Glomerular endothelial cell (primary cell): ENCODE measurements around the gene TTLL10. TPM values are rescaled to one million over a fixed set of nuclear protein-coding genes. Genes with fewer than 3 reads are reported as not detected.

ENCODE experiments used
- DNase-seq: peaks from one replicate; pipeline ENCODE4 v3.0.0-alpha.2; 2011; ENCODE audit warnings: low read depth, low spot score; ENCODE audit errors: extremely low read depth
- total RNA-seq: library from RNA; depleted of rRNA; stranded (reverse); fragments of >200 nt; gene quantifications from 2 replicates; pipeline ENCODE4 v1.2.3, GENCODE V29; 2015

Gene TTLL10
- total RNA-seq, 1 donor from 2014 or later = not detected

- no peak for DNase-seq
Measured at GRCh38 chr1:1243807-1244191, 70.1 kb downstream of the TTLL10 start.

- DNase-seq = no peak
Measured at GRCh38 chr1:1244192-1244811, 70.6 kb downstream of the TTLL10 start.

- DNase-seq = no peak
Measured at GRCh38 chr1:1245178-1245816, 71.6 kb downstream of the TTLL10 start.

GRCh38 chr1:1245817-1246576 lies 72.3 kb downstream of the TTLL10 start:
- no peak for DNase-seq

GRCh38 chr1:1246577-1247340 lies 73.1 kb downstream of the TTLL10 start, which contains the start of gene C1QTNF12:
Gene C1QTNF12, minus strand, starts transcription at chr1:1246722. Its CDS starts 32 bp downstream, at chr1:1246690.
- no peak for DNase-seq

GRCh38 chr1:1247341-1247913 lies 73.7 kb downstream of the TTLL10 start:
- no peak for DNase-seq

Other genes starting within 250 kb of the TTLL10 start
- gene SAMD11, start 250.0 kb upstream of the TTLL10 start, total RNA-seq = 2.0 TPM in 1 of 2 replicates, not detected in the other
- gene NOC2L, start 214.6 kb upstream of the TTLL10 start, total RNA-seq = 73.8 and 73.9 TPM in 2 replicates
- gene KLHL17, start 213.3 kb upstream of the TTLL10 start, total RNA-seq = 11.7 and 21.1 TPM in 2 replicates
- gene PLEKHN1, start 207.4 kb upstream of the TTLL10 start, total RNA-seq = 1.4 and 2.0 TPM in 2 replicates
- not detected in 2 replicates for gene PERM1, start 191.8 kb upstream of the TTLL10 start, total RNA-seq
- 90.3 and 219 TPM in 2 replicates for gene HES4, start 173.8 kb upstream of the TTLL10 start, total RNA-seq
- gene ISG15, start 160.4 kb upstream of the TTLL10 start, total RNA-seq = 196 and 518 TPM in 2 replicates
- 306 and 382 TPM in 2 replicates for gene AGRN, start 153.8 kb upstream of the TTLL10 start, total RNA-seq
- not detected in 2 replicates for gene RNF223, start 99.6 kb upstream of the TTLL10 start, total RNA-seq
- gene C1orf159, start 57.8 kb upstream of the TTLL10 start, total RNA-seq = 13.5 and 32.1 TPM in 2 replicates
- 0.58 TPM in 1 of 2 replicates, not detected in the other for gene TNFRSF18, start 32.7 kb downstream of the TTLL10 start, total RNA-seq
- 5.6 and 58.5 TPM in 2 replicates for gene TNFRSF4, start 40.3 kb downstream of the TTLL10 start, total RNA-seq
- 272 and 308 TPM in 2 replicates for gene SDF4, start 58.1 kb downstream of the TTLL10 start, total RNA-seq
- 47.9 and 63.4 TPM in 2 replicates for gene B3GALT6, start 58.4 kb downstream of the TTLL10 start, total RNA-seq
- gene C1QTNF12, start 72.8 kb downstream of the TTLL10 start, total RNA-seq = 0.76 and 1.7 TPM in 2 replicates
- gene UBE2J2, start 100.0 kb downstream of the TTLL10 start, total RNA-seq = 44.4 and 80.3 TPM in 2 replicates
- 0.34 and 1.4 TPM in 2 replicates for gene SCNN1D, start 106.6 kb downstream of the TTLL10 start, total RNA-seq
- gene ACAP3, start 134.1 kb downstream of the TTLL10 start, total RNA-seq = 33.6 and 62.4 TPM in 2 replicates
- 32.1 and 36.2 TPM in 2 replicates for gene PUSL1, start 134.7 kb downstream of the TTLL10 start, total RNA-seq
- 104 and 110 TPM in 2 replicates for gene INTS11, start 150.8 kb downstream of the TTLL10 start, total RNA-seq
- gene CPTP, start 150.9 kb downstream of the TTLL10 start, total RNA-seq = 46.5 and 56.5 TPM in 2 replicates
- 0.35 TPM in 1 of 2 replicates, not detected in the other for gene TAS1R3, start 157.4 kb downstream of the TTLL10 start, total RNA-seq
- gene DVL1, start 175.5 kb downstream of the TTLL10 start, total RNA-seq = 56.5 and 56.9 TPM in 2 replicates
- gene MXRA8, start 184.7 kb downstream of the TTLL10 start, total RNA-seq = 25.8 and 39.1 TPM in 2 replicates
- 145 and 181 TPM in 2 replicates for gene AURKAIP1, start 201.3 kb downstream of the TTLL10 start, total RNA-seq
- 111 and 189 TPM in 2 replicates for gene CCNL2, start 225.5 kb downstream of the TTLL10 start, total RNA-seq
- 125 and 128 TPM in 2 replicates for gene MRPL20, start 233.4 kb downstream of the TTLL10 start, total RNA-seq
- 0.34 TPM in 1 of 2 replicates, not detected in the other for gene ANKRD65, start 247.4 kb downstream of the TTLL10 start, total RNA-seq